Liver (tissue), 9 donors: ENCODE results near the gene ZSCAN2. TPM values are rescaled to one million over a fixed set of nuclear protein-coding genes. Genes with fewer than 3 reads are reported as not detected.
"Not testable (repeated sequence)": the region's sequence is repeated elsewhere in the genome, so short reads cannot be mapped to it uniquely, and the experiment has no call there.

ENCODE experiments used
- DNase-seq: peaks from one replicate; pipeline ENCODE4 v3.0.0-alpha.2; 2017; ENCODE audit warnings: low spot score
- H3K27ac ChIP-seq, 2 donors: one replicate each; pipeline ENCODE4 v1.7.0; 2013; ENCODE audit warnings: inconsistent platforms in 2 of 2, low read length in 2 of 2, control low read depth in 1 of 2, low read depth in 1 of 2, mild to moderate bottlenecking in 1 of 2
- H3K27me3 ChIP-seq, 4 donors: one replicate each; pipeline versions ENCODE4 v1.6.1 to v1.7.0; 2013; ENCODE audit warnings: low read length in 3 of 4, inconsistent platforms in 1 of 4, mild to moderate bottlenecking in 1 of 4, moderate library complexity in 1 of 4; ENCODE audit not compliant: control insufficient read depth in 4 of 4, insufficient read depth in 4 of 4
- H3K36me3 ChIP-seq, 4 donors: one replicate each; pipeline versions ENCODE4 v1.6.1 to v1.7.0; 2013; ENCODE audit warnings: low read length in 3 of 4, mild to moderate bottlenecking in 3 of 4, low read depth in 1 of 4, moderate library complexity in 1 of 4; ENCODE audit not compliant: control insufficient read depth in 4 of 4, insufficient read depth in 3 of 4
- H3K4me1 ChIP-seq, 4 donors: one replicate each; pipeline versions ENCODE4 v1.6.1 to v1.7.0; 2013; ENCODE audit warnings: low read length in 3 of 4, mild to moderate bottlenecking in 3 of 4, moderate library complexity in 1 of 4; ENCODE audit not compliant: control insufficient read depth in 4 of 4, insufficient read depth in 4 of 4
- H3K4me3 ChIP-seq, 3 donors: one replicate each; pipeline versions ENCODE4 v1.6.1 to v1.7.0; 2013; ENCODE audit warnings: low read length in 3 of 3, control low read depth in 1 of 3, low read depth in 1 of 3, mild to moderate bottlenecking in 1 of 3
- H3K9ac ChIP-seq, 2 donors: one replicate each; pipeline ENCODE4 v1.7.0; 2013; ENCODE audit warnings: low read length in 2 of 2, mild to moderate bottlenecking in 2 of 2, moderate library complexity in 2 of 2, control low read depth in 1 of 2, low read depth in 1 of 2
- H3K9me3 ChIP-seq, 4 donors: one replicate each; pipeline versions ENCODE4 v1.6.1 to v1.7.0; 2013; ENCODE audit warnings: low read length in 3 of 4; ENCODE audit not compliant: control insufficient read depth in 4 of 4
- EGR1 ChIP-seq, 2 donors: IDR thresholded peaks; 2 replicates each; pipeline ENCODE4 v1.6.1; 2016 to 2018; ENCODE audit warnings: antibody characterized with exemption in 2 of 2, low read depth in 2 of 2
- FOXA1 ChIP-seq: IDR thresholded peaks from 2 replicates; pipeline ENCODE4 v1.6.1; 2016; ENCODE audit warnings: antibody characterized with exemption
- FOXA2 ChIP-seq: IDR thresholded peaks from 2 replicates; pipeline ENCODE4 v1.6.1; 2016; ENCODE audit warnings: antibody characterized with exemption
- GABPA ChIP-seq, 2 donors: IDR thresholded peaks in 1 of 2; conservative IDR thresholded peaks in 1 of 2; 2 replicates each; pipeline ENCODE4 v1.6.1; 2016; ENCODE audit warnings: antibody characterized with exemption in 2 of 2, mild to moderate bottlenecking in 1 of 2, moderate library complexity in 1 of 2
- NR2F2 ChIP-seq: IDR thresholded peaks from 2 replicates; pipeline ENCODE4 v1.6.1; 2016; ENCODE audit warnings: antibody characterized with exemption
- RAD21 ChIP-seq, 2 donors: IDR thresholded peaks; 2 replicates each; pipeline ENCODE4 v1.6.1; 2016; ENCODE audit warnings: antibody characterized with exemption in 2 of 2, mild to moderate bottlenecking in 2 of 2
- RXRA ChIP-seq, 2 donors: IDR thresholded peaks; 2 replicates each; pipeline ENCODE4 v1.6.1; 2017 to 2018; ENCODE audit warnings: antibody characterized with exemption in 2 of 2, mild to moderate bottlenecking in 1 of 2
- WGBS: extraction: QIAGEN DNeasy Blood & Tissue Kit; methylation state at CpG from one replicate; pipeline ENCODE4 v1.1.7; 2013; 5-methylcytosine and 5-hydroxymethylcytosine counted together
- polyA plus RNA-seq, 2 donors: library from polyadenylated mRNA; stranded (reverse) in 1 of 2; unstranded in 1 of 2; fragments of 200-250 nt in 1 of 2; fragments of >200 nt in 1 of 2; fragmentation: Nextera tagmentation in 1 of 2; extraction: Ambion mirVana in 1 of 2; gene quantifications; one replicate each; pipeline versions ENCODE4 v1.2.1 to v1.2.3, GENCODE V29; 2013 to 2015
- total RNA-seq, 2 donors: library from RNA; depleted of rRNA; stranded (reverse); fragments of >200 nt; gene quantifications; one replicate each; pipeline ENCODE4 v1.2.3, GENCODE V29; 2014
- TF ChIP-seq, protein P1 (sequence below): fragments of 150-350 bp; IDR thresholded peaks from 2 replicates; pipeline ENCODE4 v1.5.1; 2017; ENCODE audit warnings: improper control_type of control experiment, low read depth, low read length; ENCODE audit not compliant: missing input control
- TF ChIP-seq, protein P2 (sequence below): IDR thresholded peaks from 2 replicates; pipeline ENCODE4 v1.6.1; 2016; ENCODE audit warnings: antibody characterized with exemption, mild to moderate bottlenecking
- TF ChIP-seq, protein P3 (sequence below): IDR thresholded peaks from 2 replicates; pipeline ENCODE4 v1.6.1; 2016; ENCODE audit warnings: antibody characterized with exemption
- TF ChIP-seq, protein P4 (sequence below): IDR thresholded peaks from 2 replicates; pipeline ENCODE4 v1.6.1; 2016; ENCODE audit warnings: antibody characterized with exemption
- donor health status: healthy.
- donor health status: healthy.
- donor health status: healthy.
- donor health status: healthy.
- donor health status: healthy.

ZSCAN2 gene
- total and polyA plus RNA-seq, 4 donors, result 5.4 to 11.0 (median 7.9) TPM

DNA sequence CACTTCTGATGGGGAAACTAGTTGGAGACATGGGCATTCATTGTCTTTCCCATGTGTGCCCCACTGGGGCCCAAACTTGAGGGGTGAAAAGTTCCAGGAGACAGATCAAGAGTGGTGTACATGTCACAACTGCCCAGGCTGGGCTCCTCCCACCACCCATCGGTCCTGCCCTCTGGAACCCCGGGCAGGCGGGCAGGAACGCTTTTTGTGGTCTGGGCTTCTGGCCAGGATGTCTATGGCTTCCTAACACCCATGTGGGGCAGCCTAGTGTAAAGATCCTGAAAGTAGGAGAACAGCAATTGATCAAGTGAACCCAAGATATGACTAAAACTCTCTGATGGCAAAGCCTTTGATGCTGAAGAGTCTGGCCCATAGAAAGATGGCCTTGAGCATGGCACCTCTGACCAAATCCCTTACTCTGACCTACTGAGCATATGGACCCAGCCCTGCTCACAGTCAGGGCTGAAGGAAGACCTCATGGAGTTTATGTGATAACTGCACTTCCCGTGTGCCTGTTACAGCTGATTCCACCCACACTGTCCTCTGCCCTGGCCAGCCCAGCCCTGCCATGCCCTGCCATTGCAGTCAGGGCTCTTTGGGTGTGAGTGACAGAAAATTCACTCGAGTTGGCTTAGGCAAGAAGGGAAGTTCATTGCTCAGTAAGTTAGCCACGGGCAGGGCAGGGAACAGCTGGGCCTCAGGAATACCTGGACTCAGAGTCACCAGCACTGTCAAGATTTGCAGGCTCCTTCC is 19.0 kb upstream of the ZSCAN2 start:
- DNase-seq, result not testable (repeated sequence)

DNA sequence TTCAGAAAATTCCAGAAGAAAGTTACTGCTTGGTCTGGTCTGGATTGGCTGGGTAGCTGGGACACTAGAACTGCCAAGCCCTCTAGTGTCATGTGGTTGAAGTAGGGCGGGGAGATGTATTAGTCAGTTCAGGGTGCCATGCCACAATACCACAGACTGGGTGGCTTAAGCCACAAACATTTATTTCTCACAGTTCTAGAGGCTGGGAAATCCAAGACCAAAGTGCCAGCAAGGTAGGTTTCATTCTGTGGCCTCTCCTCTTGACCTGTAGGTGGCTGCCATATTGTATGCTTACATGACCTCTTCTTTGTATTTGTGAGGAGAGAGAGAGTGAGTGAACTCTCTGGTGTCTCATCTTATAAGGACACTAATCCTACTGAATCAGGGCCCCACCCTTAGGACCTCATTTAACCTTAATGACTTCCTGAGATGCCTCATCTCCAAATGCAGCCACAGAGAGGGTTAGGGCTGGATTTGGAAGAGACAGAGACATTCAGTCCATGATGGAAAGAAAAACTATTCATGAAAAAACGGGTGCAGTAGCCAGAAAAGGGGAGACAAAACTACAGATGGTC is 18.1 kb upstream of the ZSCAN2 start:
- H3K4me1 ChIP-seq, result peaks cover 0 to 3% (median under 1%) of the 10 kb centered on the region in 4 donors
- H3K9ac ChIP-seq, result no peak overlapping the region
- 82% methylated on average over 2 of the region's 2 CpGs for WGBS
- DNase-seq, result no peak
- no peaks in the 10 kb centered on the region for H3K36me3 ChIP-seq
- H3K27ac ChIP-seq, result no peak overlapping the region
- no peak for TF ChIP-seq RAD21 (IDR thresholded peaks at IDR 0.05)
- TF ChIP-seq, protein P1, sequence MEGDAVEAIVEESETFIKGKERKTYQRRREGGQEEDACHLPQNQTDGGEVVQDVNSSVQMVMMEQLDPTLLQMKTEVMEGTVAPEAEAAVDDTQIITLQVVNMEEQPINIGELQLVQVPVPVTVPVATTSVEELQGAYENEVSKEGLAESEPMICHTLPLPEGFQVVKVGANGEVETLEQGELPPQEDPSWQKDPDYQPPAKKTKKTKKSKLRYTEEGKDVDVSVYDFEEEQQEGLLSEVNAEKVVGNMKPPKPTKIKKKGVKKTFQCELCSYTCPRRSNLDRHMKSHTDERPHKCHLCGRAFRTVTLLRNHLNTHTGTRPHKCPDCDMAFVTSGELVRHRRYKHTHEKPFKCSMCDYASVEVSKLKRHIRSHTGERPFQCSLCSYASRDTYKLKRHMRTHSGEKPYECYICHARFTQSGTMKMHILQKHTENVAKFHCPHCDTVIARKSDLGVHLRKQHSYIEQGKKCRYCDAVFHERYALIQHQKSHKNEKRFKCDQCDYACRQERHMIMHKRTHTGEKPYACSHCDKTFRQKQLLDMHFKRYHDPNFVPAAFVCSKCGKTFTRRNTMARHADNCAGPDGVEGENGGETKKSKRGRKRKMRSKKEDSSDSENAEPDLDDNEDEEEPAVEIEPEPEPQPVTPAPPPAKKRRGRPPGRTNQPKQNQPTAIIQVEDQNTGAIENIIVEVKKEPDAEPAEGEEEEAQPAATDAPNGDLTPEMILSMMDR, result no peak
- no peak for TF ChIP-seq GABPA (IDR thresholded peaks at IDR 0.05 in 1 of 2, conservative IDR thresholded peaks at IDR 0.05 in 1 of 2)
- TF ChIP-seq RXRA (IDR thresholded peaks at IDR 0.05), result no peak
- no peak for TF ChIP-seq FOXA2
- TF ChIP-seq EGR1 (IDR thresholded peaks at IDR 0.05; ENCODE audit: low read depth in 2 of 2), result no peak
- no peak for TF ChIP-seq FOXA1
- TF ChIP-seq NR2F2, result no peak
- TF ChIP-seq, protein P2, sequence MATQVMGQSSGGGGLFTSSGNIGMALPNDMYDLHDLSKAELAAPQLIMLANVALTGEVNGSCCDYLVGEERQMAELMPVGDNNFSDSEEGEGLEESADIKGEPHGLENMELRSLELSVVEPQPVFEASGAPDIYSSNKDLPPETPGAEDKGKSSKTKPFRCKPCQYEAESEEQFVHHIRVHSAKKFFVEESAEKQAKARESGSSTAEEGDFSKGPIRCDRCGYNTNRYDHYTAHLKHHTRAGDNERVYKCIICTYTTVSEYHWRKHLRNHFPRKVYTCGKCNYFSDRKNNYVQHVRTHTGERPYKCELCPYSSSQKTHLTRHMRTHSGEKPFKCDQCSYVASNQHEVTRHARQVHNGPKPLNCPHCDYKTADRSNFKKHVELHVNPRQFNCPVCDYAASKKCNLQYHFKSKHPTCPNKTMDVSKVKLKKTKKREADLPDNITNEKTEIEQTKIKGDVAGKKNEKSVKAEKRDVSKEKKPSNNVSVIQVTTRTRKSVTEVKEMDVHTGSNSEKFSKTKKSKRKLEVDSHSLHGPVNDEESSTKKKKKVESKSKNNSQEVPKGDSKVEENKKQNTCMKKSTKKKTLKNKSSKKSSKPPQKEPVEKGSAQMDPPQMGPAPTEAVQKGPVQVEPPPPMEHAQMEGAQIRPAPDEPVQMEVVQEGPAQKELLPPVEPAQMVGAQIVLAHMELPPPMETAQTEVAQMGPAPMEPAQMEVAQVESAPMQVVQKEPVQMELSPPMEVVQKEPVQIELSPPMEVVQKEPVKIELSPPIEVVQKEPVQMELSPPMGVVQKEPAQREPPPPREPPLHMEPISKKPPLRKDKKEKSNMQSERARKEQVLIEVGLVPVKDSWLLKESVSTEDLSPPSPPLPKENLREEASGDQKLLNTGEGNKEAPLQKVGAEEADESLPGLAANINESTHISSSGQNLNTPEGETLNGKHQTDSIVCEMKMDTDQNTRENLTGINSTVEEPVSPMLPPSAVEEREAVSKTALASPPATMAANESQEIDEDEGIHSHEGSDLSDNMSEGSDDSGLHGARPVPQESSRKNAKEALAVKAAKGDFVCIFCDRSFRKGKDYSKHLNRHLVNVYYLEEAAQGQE, result no peak
- TF ChIP-seq, protein P3, sequence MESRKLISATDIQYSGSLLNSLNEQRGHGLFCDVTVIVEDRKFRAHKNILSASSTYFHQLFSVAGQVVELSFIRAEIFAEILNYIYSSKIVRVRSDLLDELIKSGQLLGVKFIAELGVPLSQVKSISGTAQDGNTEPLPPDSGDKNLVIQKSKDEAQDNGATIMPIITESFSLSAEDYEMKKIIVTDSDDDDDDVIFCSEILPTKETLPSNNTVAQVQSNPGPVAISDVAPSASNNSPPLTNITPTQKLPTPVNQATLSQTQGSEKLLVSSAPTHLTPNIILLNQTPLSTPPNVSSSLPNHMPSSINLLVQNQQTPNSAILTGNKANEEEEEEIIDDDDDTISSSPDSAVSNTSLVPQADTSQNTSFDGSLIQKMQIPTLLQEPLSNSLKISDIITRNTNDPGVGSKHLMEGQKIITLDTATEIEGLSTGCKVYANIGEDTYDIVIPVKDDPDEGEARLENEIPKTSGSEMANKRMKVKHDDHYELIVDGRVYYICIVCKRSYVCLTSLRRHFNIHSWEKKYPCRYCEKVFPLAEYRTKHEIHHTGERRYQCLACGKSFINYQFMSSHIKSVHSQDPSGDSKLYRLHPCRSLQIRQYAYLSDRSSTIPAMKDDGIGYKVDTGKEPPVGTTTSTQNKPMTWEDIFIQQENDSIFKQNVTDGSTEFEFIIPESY, result no peak
- TF ChIP-seq, protein P4, sequence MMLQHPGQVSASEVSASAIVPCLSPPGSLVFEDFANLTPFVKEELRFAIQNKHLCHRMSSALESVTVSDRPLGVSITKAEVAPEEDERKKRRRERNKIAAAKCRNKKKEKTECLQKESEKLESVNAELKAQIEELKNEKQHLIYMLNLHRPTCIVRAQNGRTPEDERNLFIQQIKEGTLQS, result no peak
- no peaks in the 10 kb centered on the region for H3K9me3 ChIP-seq
- H3K27me3 ChIP-seq, result no peaks in the 10 kb centered on the region
- H3K4me3 ChIP-seq, result no peak overlapping the region

More for the DNA sequence above, 19.0 kb upstream of the ZSCAN2 start:
- not testable (repeated sequence) for H3K9ac ChIP-seq, H3K9me3 ChIP-seq, H3K36me3 ChIP-seq, H3K4me3 ChIP-seq, H3K27me3 ChIP-seq, H3K27ac ChIP-seq, H3K4me1 ChIP-seq
- 69% methylated on average over 6 of the region's 7 CpGs for WGBS

DNA sequence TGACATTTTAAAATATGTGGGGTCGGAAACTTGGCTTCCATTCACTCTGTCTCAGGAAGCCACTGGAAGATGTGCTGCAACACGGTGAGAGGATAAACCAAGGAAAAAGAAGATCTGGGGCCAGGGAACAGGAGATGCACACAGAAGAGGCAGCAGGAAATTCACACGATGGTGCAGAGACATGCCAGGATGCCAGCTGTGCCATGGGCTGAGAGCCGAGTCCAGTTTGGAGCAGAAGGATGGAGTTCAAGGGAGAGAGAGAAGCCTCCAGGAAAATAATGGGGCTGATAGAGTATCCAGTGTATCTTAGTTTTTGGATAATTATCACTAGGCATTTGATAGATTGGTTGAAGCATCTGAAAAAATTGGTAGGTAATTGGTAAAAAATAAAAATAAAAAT is 16.9 kb upstream of the ZSCAN2 start:
- not testable (repeated sequence) for H3K9ac ChIP-seq, H3K9me3 ChIP-seq, H3K4me3 ChIP-seq, DNase-seq, H3K36me3 ChIP-seq, H3K27me3 ChIP-seq, H3K27ac ChIP-seq, H3K4me1 ChIP-seq
- 76% methylated on average over 4 of the region's 4 CpGs for WGBS
